GM12878 (cell line): ENCODE data around the gene SLC16A10. TPM values are rescaled to one million over a fixed set of nuclear protein-coding genes. Genes with fewer than 3 reads are reported as not detected.

Experiments
- ATAC-seq: fragments of 200-7000 bp; cut with Tn5 transposase; 3 replicates; pipeline ENCODE4 v1.9.1; 2020; ENCODE audit warnings: mild to moderate bottlenecking, moderate library complexity
- BruUV-seq: library from RNA; stranded (reverse); fragments of 400-500 nt; replicated peaks from 2 replicates; lab custom pipeline; 2021; lab: Mats Ljungman, UMichigan
- CTCF ChIA-PET: fragments of 300-600 bp; sonication (Branson Sonifier 250); formaldehyde crosslinking; extraction: SDS; loops from one replicate; lab custom pipeline; 2021; ENCODE audit warnings: inconsistent platforms; lab: Yijun Ruan, JAX
- POLR2A ChIA-PET: fragments of 350-600 bp; formaldehyde crosslinking; extraction: SDS; loops from one replicate; lab custom pipeline; 2021; ENCODE audit warnings: inconsistent platforms; lab: Charles Lee
- RAD21 ChIA-PET: fragments of 300-600 bp; sonication (Branson Sonifier 250); formaldehyde crosslinking; loops from one replicate; lab custom pipeline; 2023; ENCODE audit warnings: antibody characterized with exemption; ENCODE audit not compliant: unreplicated experiment; lab: Charles Lee
- SMC1A ChIA-PET: fragments of 300-600 bp; sonication (Branson Sonifier 250); formaldehyde crosslinking; loops from one replicate; lab custom pipeline; 2023; ENCODE audit not compliant: unreplicated experiment, uncharacterized antibody; lab: Charles Lee
- DNase-seq: peaks from one replicate; pipeline ENCODE4 v3.0.0-alpha.2; 2011; ENCODE audit warnings: low read depth, low spot score
- FAIRE-seq: peaks from 3 replicates; lab custom pipeline; 2011; peaks lifted over from hg19 to GRCh38; lab: Jason Lieb, UNC
- H2AFZ ChIP-seq: 2 replicates; pipeline ENCODE4 v1.6.0; 2011; ENCODE audit warnings: low read depth, low read length, control low read depth; ENCODE audit not compliant: control insufficient read depth
- H3K27ac ChIP-seq: 2 replicates; pipeline ENCODE4 v1.5.1; 2011; ENCODE audit warnings: control low read depth; ENCODE audit not compliant: control insufficient read depth, insufficient read depth
- H3K27me3 ChIP-seq, 2 experiments: replicated peaks in 1 of 2; 2 replicates each; pipeline versions ENCODE4 v1.6.0 to v1.6.1; 2011; ENCODE audit warnings: low read length in 1 of 2; ENCODE audit not compliant: control insufficient read depth in 2 of 2, insufficient read depth in 2 of 2
- H3K36me3 ChIP-seq, 2 experiments: 2 replicates each; pipeline ENCODE4 v1.5.1; 2011; ENCODE audit warnings: low read length in 1 of 2; ENCODE audit not compliant: control insufficient read depth in 2 of 2, insufficient read depth in 2 of 2
- H3K4me1 ChIP-seq: 2 replicates; pipeline ENCODE4 v1.6.1; 2011; ENCODE audit warnings: mild to moderate bottlenecking, low read length, moderate library complexity, mixed read lengths; ENCODE audit not compliant: control insufficient read depth, insufficient read depth
- H3K4me2 ChIP-seq: 2 replicates; pipeline ENCODE4 v1.6.0; 2011; ENCODE audit warnings: control low read depth; ENCODE audit not compliant: control insufficient read depth, insufficient read depth
- H3K4me3 ChIP-seq: fragments of 200-600 bp; sonication (generic); 2 replicates; pipeline ENCODE4 v1.5.1; 2016
- H3K79me2 ChIP-seq: 2 replicates; pipeline ENCODE4 v1.6.0; 2011; ENCODE audit warnings: low read length; ENCODE audit not compliant: control insufficient read depth, insufficient read depth
- H3K9ac ChIP-seq: 2 replicates; pipeline ENCODE4 v1.8.0; 2011; ENCODE audit warnings: low read length, control low read depth, mixed read lengths; ENCODE audit not compliant: control insufficient read depth, insufficient read depth
- H3K9me3 ChIP-seq: replicated peaks from 3 replicates; pipeline ENCODE4 v1.5.1; 2011; ENCODE audit warnings: mild to moderate bottlenecking, low read length; ENCODE audit not compliant: control insufficient read depth, insufficient read depth
- H4K20me1 ChIP-seq: 2 replicates; pipeline ENCODE4 v1.6.0; 2011; ENCODE audit not compliant: control insufficient read depth, insufficient read depth
- BCL11A ChIP-seq: IDR thresholded peaks from 2 replicates; pipeline ENCODE4 v1.6.1; 2011; ENCODE audit warnings: low read depth, low read length
- CEBPB ChIP-seq, 2 experiments: fragments of 150-350 bp in 1 of 2; IDR thresholded peaks; 2 replicates each; pipeline ENCODE4 v1.6.1; 2012 to 2014; ENCODE audit warnings: low read depth in 2 of 2, low read length in 2 of 2, borderline replicate concordance in 1 of 2, inconsistent platforms in 1 of 2
- FOXM1 ChIP-seq: IDR thresholded peaks from 2 replicates; pipeline ENCODE4 v1.6.1; 2012; ENCODE audit warnings: low read depth, mild to moderate bottlenecking, inconsistent platforms, low read length, moderate library complexity
- GATAD2B ChIP-seq: fragments of 450-650 bp; conservative IDR thresholded peaks from 2 replicates; pipeline ENCODE4 v1.6.1; 2017; ENCODE audit warnings: low read depth, mild to moderate bottlenecking, moderate library complexity
- JUNB ChIP-seq: IDR thresholded peaks from 2 replicates; pipeline ENCODE4 v1.6.1; 2016; ENCODE audit warnings: antibody characterized with exemption, mild to moderate bottlenecking
- KAT2A ChIP-seq: conservative IDR thresholded peaks from 2 replicates; pipeline ENCODE4 v1.6.1; 2011; ENCODE audit warnings: low read depth, low read length; ENCODE audit not compliant: control insufficient read depth
- MAX ChIP-seq: IDR thresholded peaks from 2 replicates; pipeline ENCODE4 v1.6.1; 2012; ENCODE audit warnings: low read depth, low read length, improper control_type of control experiment
- PML ChIP-seq: IDR thresholded peaks from 2 replicates; pipeline ENCODE4 v1.6.1; 2012; ENCODE audit warnings: low read length, inconsistent platforms
- POLR2AphosphoS2 ChIP-seq: IDR thresholded peaks from 2 replicates; pipeline ENCODE4 v1.6.1; 2011; ENCODE audit warnings: low read depth, mild to moderate bottlenecking, low read length, improper control_type of control experiment, moderate library complexity
- POU2F2 ChIP-seq: IDR thresholded peaks from 3 replicates; pipeline ENCODE4 v1.6.1; 2011; ENCODE audit warnings: low read depth, mild to moderate bottlenecking, low read length, borderline replicate concordance
- RAD21 ChIP-seq: IDR thresholded peaks from 2 replicates; pipeline ENCODE4 v1.6.1; 2011; ENCODE audit warnings: mild to moderate bottlenecking, low read depth, low read length, moderate library complexity; ENCODE audit not compliant: insufficient read depth
- RAD51 ChIP-seq: fragments of 450-650 bp; IDR thresholded peaks from 2 replicates; pipeline ENCODE4 v1.6.1; 2016; ENCODE audit warnings: moderate library complexity, mild to moderate bottlenecking, inconsistent platforms
- RFX5 ChIP-seq: IDR thresholded peaks from 2 replicates; pipeline ENCODE4 v1.6.1; 2011; ENCODE audit warnings: low read depth, low read length, improper control_type of control experiment
- SMAD1 ChIP-seq: fragments of 450-650 bp; IDR thresholded peaks from 2 replicates; pipeline ENCODE4 v1.6.1; 2018; ENCODE audit warnings: mild to moderate bottlenecking, low read depth; ENCODE audit not compliant: partially characterized antibody
- TAF1 ChIP-seq: IDR thresholded peaks from 2 replicates; pipeline ENCODE4 v1.6.1; 2011; ENCODE audit warnings: mild to moderate bottlenecking, low read depth, low read length, borderline replicate concordance
- TBL1XR1 ChIP-seq: IDR thresholded peaks from 2 replicates; pipeline ENCODE4 v1.6.1; 2012; ENCODE audit warnings: low read depth, low read length, improper control_type of control experiment
- USF1 ChIP-seq: IDR thresholded peaks from 2 replicates; pipeline ENCODE4 v1.6.1; 2011; ENCODE audit warnings: borderline replicate concordance, low read depth, mild to moderate bottlenecking, moderate library complexity, mixed read lengths, low read length; ENCODE audit not compliant: insufficient read depth; ENCODE audit errors: extremely low read length
- ZNF207 ChIP-seq: fragments of 450-650 bp; IDR thresholded peaks from 2 replicates; pipeline ENCODE4 v1.6.1; 2014; ENCODE audit warnings: antibody characterized with exemption, mild to moderate bottlenecking, borderline replicate concordance
- ZNF217 ChIP-seq: fragments of 450-650 bp; IDR thresholded peaks from 2 replicates; pipeline ENCODE4 v1.6.1; 2017; ENCODE audit warnings: antibody characterized with exemption, mild to moderate bottlenecking
- WGBS: methylation state at CpG from one replicate; pipeline ENCODE4 v1.1.6; 2016; ENCODE audit warnings: low lambda C conversion rate; ENCODE audit not compliant: insufficient replicate concordance, insufficient coverage; ENCODE audit errors: missing lambda C conversion rate; 5-methylcytosine and 5-hydroxymethylcytosine counted together
- in situ Hi-C: fragments of 300-500 bp; cut with MboI; formaldehyde crosslinking; loops from 9 replicates; pipeline ENCODE4 v1.14.3; 2018; ENCODE audit warnings: mixed read lengths
- intact Hi-C: fragments of 100-400 bp; cut with micrococcal nuclease; formaldehyde crosslinking; loops from one replicate; pipeline ENCODE4 v1.14.2; 2022; ENCODE audit not compliant: unreplicated experiment
- polyA plus RNA-seq, 11 experiments: library from polyadenylated mRNA; depleted of rRNA in 4 of 11; unstranded in 6 of 11; stranded (reverse) in 5 of 11; fragments of >200 nt; fragmentation: Nextera tagmentation in 4 of 11; fragmentation: Illumina TruSeq in 1 of 11; extraction: Ambion mirVana in 4 of 11; extraction: Trizol in 1 of 11; gene quantifications; 1 replicate in 1 of 11; 2 replicates in 10 of 11; pipeline versions ENCODE4 v1.2.1 to v1.2.3, GENCODE V29; 2011 to 2016; ENCODE audit warnings: inconsistent platforms in 2 of 11, missing spikeins in 2 of 11, low read depth in 1 of 11
- total RNA-seq, 4 experiments: library from RNA; depleted of rRNA in 3 of 4; stranded (reverse); fragments of >200 nt in 3 of 4; fragmentation: Illumina TruSeq in 1 of 4; extraction: Trizol in 1 of 4; gene quantifications; 2 replicates each; pipeline versions ENCODE4 v1.2.1 to v1.2.3, GENCODE V29; 2013 to 2021

The SLC16A10 gene
- total and polyA plus RNA-seq, 10 of the 15 experiments (the other 5 are each of a cell fraction or from before 2014, with no cell fraction given) = 2.3 to 19.0 (median 8.0) TPM

GRCh38 chr6:111070105-111071005 lies 16.9 kb upstream of the SLC16A10 start (continued):
- TF ChIP-seq JUNB = no peak
- TF ChIP-seq RAD51 = no peak
- no peak for TF ChIP-seq MAX
- TF ChIP-seq RAD21 = no peak
- TF ChIP-seq RFX5 = no peak

DNA sequence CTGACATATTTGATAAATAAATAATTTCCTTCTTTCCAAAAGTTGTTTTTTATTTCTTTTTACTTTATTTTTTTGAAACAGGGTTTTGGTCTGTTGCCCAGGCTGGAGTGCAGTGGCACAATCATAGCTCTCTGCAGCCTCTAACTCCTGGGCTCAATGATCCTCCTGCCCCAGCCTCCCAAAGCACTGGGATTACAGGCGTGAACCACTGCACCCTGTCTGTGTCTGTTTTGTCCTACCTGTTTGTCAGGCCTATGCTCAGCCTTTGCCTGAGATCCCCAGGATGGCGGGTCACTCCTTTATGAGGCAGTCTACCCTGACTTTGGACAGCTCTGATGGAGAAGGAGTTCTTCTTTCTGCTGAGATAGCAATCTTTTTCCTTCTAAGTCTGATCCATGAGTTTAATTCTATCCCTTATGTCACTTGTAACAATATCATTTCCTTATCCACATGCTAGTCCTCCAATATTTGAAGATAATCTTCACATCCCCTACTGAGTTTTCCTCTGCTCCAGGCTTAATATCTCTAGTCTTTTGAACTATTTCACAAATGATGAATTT lies 14.4 kb upstream of the SLC16A10 start:
- in situ Hi-C loops = no loop called here
- no peaks in the 10 kb centered on the region for H3K79me2 ChIP-seq

More for the DNA sequence above, 14.4 kb upstream of the SLC16A10 start:
- Histone ChIP-seq H3K9ac (no peak overlapping the region), H4K20me1 (no peaks in the 10 kb centered on the region), H3K4me1 (no peaks in the 10 kb centered on the region), H2AFZ (no peak overlapping the region), H3K4me3 (no peak overlapping the region), H3K9me3 (no peaks in the 10 kb centered on the region), H3K27me3 (no peaks in the 10 kb centered on the region; a peak in 1 of 4 replicates), H3K4me2 (no peak overlapping the region), H3K36me3 (no peaks in the 10 kb centered on the region), H3K27ac (no peak overlapping the region)
- ATAC-seq (no peak), FAIRE-seq (no peak), DNase-seq (no peak)
- no peak for TF ChIP-seq TAF1
- TF ChIP-seq KAT2A = no peak
- TF ChIP-seq SMAD1 = no peak
- no peak for TF ChIP-seq RAD51
- no peak for TF ChIP-seq ZNF207
- no peak for TF ChIP-seq CEBPB (IDR thresholded peaks at IDR 0.05; ENCODE audit: borderline replicate concordance in 1 of 2, low read depth in 2 of 2, low read length in 2 of 2)
- TF ChIP-seq PML = no peak
- no peak for TF ChIP-seq TBL1XR1
- no peak for TF ChIP-seq BCL11A
- no peak for TF ChIP-seq POLR2AphosphoS2
- no peak for TF ChIP-seq FOXM1
- TF ChIP-seq POU2F2 = no peak
- no peak for TF ChIP-seq USF1
- TF ChIP-seq GATAD2B = no peak
- no peak for TF ChIP-seq ZNF217
- intact Hi-C loops = no loop called here
- 0% methylated on average over 2 of the region's 2 CpGs for WGBS
- ChIA-PET SMC1A (interaction anchor here (2.3 kb wide), 1 partner anchor 137 kb away, joined by 8 read pairs; no protein-coding TSS in a partner anchor), POLR2A (no interaction called here), RAD21 (no interaction called here), CTCF (interaction anchor here (0.6 kb wide), 1 partner anchor 9 kb away, joined by 3 read pairs; no protein-coding TSS in a partner anchor)
- no TSS peak for BruUV-seq
